ENCODE results near the gene DHX58.
"Not testable (repeated sequence)": the region's sequence is repeated elsewhere in the genome, so short reads cannot be mapped to it uniquely, and the experiment has no call there.

Gene DHX58

DNA sequence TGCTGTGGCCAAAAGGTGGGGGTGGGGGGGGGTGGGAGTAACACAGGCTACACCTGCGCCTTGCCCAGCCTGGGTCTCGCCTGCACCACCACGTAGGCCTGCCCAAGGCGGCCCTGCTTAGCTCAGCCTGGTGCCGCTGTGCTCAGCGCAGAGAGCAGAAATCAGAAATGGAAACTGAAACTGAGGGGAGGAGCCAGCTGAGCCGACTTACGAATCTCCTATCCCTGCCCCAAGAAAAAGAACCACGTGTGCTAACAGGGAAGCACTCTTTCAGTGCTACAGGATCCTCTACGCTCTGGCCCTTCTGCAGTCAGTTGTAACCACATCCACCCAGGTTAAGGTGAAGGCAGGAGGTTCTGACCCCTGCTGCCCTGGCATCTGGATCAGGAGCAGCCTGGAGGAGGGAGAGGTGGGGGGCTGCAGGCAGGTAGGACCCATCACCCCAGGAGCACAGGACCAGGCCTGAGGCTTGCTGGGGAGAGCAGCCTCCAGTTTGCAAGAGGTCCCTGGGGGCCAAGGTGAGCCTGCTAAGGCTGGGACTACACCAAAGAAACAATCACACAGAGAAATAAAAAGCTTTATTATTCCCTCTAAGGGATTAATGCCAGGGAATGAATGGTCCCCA, at the start of gene DHX58:
DHX58 (minus strand) TSS at position 163 of the 625 bp plus-strand sequence. CDS start 822 bp downstream, outside the sequence.
- H3K36me3 ChIP-seq (ENCODE audit: control insufficient read depth in 2 of 2, insufficient read depth in 2 of 2, low read length in 2 of 2): peaks cover 8 to 9% of the 10 kb centered on the region in 2 donors

DNA sequence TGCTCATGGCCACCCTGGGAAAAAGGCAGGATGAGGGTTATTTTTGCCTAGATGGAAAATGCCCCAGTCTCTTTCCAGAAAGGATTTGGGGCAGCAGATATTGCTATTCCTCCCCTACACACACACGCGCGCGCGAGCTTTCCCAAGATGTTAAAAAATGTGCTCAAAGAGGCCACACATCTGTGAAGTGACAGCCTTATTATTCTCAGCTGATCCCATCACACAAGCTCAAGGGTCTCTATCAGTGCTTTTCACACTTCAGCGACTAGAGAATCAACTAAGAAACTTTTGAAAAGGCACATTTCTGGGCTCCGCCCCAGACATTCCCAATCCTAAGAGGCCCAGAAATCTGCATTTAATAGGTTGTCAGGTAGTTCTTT, 48.0 kb upstream of the DHX58 start:
- no peak overlapping the region for H3K27ac ChIP-seq (ENCODE audit: low read depth in 2 of 2, low read length in 2 of 2)
- no peaks in the 10 kb centered on the region for H3K27me3 ChIP-seq (ENCODE audit: control insufficient read depth in 2 of 2, insufficient read depth in 2 of 2, low read length in 2 of 2)
- no peaks in the 10 kb centered on the region for H3K9me3 ChIP-seq (ENCODE audit: control insufficient read depth in 2 of 2, low read length in 2 of 2)
- H3K4me1 ChIP-seq (ENCODE audit: control insufficient read depth in 2 of 2, insufficient read depth in 2 of 2, low read length in 2 of 2): peaks cover 0 to 1% of the 10 kb centered on the region in 2 donors
- H3K4me3 ChIP-seq (ENCODE audit: low read length in 2 of 2): no peak overlapping the region
- no peaks in the 10 kb centered on the region for H3K36me3 ChIP-seq (ENCODE audit: control insufficient read depth in 2 of 2, insufficient read depth in 2 of 2, low read length in 2 of 2)
- H3K9ac ChIP-seq (ENCODE audit: low read depth in 1 of 2, low read length in 2 of 2): no peak overlapping the region

More for the DNA sequence above, at the start of gene DHX58:
- H3K27ac ChIP-seq (ENCODE audit: low read depth in 2 of 2, low read length in 2 of 2): peak within 1 kb of the TSS; percentile 94 to 95
- peaks cover 21% of the 10 kb centered on the region in 2 donors for H3K4me1 ChIP-seq (ENCODE audit: control insufficient read depth in 2 of 2, insufficient read depth in 2 of 2, low read length in 2 of 2)
- H3K4me3 ChIP-seq (ENCODE audit: low read length in 2 of 2): peak within 1 kb of the TSS; percentile 80 to 87
- no peaks in the 10 kb centered on the region for H3K27me3 ChIP-seq (ENCODE audit: control insufficient read depth in 2 of 2, insufficient read depth in 2 of 2, low read length in 2 of 2)
- no peaks in the 10 kb centered on the region for H3K9me3 ChIP-seq (ENCODE audit: control insufficient read depth in 2 of 2, low read length in 2 of 2)
- peak within 1 kb of the TSS; percentile 82 to 85 for H3K9ac ChIP-seq (ENCODE audit: low read depth in 1 of 2, low read length in 2 of 2)

DNA sequence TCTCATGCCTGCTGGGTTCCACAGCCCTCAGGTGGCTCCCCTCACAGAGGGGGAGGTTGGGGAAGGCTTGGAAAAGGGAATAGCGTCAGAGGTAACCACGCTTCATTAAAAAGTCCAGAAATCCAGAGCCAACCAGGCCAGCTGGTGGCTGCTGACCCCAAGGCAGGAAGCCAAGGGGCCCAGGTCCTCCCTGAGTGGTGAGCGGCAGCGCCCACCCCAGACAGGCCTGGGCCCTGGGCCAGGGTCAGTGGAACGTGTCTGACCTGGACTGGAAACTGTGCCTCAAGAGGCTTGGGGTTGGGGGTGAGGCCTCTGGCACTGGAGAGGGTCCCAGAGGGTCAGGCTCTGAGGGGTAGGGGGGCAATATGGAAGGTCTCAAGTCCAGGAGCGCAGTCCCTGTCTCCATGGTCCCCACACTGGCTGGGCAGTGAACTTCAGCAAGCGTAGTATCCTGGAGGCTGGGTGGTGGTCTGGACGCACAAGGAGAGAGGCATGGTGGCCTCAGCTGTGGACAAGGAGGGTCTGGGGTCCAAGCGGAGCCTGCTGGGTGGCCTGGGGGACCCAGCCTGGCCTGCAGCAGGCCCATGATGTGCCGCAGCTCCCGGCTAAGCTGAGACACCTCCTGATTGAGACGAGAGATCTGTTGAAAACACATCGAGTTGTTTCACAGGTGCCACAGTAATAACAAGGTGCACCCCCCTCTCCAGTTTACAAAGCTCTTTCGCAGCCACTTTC, 47.4 kb upstream of the DHX58 start:
- Histone ChIP-seq H3K9ac (ENCODE audit: low read depth in 1 of 2, low read length in 2 of 2) (no peak overlapping the region), H3K9me3 (ENCODE audit: control insufficient read depth in 2 of 2, low read length in 2 of 2) (no peaks in the 10 kb centered on the region), H3K27ac (ENCODE audit: low read depth in 2 of 2, low read length in 2 of 2) (no peak overlapping the region), H3K36me3 (ENCODE audit: control insufficient read depth in 2 of 2, insufficient read depth in 2 of 2, low read length in 2 of 2) (no peaks in the 10 kb centered on the region), H3K4me3 (ENCODE audit: low read length in 2 of 2) (no peak overlapping the region), H3K27me3 (ENCODE audit: control insufficient read depth in 2 of 2, insufficient read depth in 2 of 2, low read length in 2 of 2) (no peaks in the 10 kb centered on the region), H3K4me1 (ENCODE audit: control insufficient read depth in 2 of 2, insufficient read depth in 2 of 2, low read length in 2 of 2) (peaks cover 0 to 4% of the 10 kb centered on the region in 2 donors)

DNA sequence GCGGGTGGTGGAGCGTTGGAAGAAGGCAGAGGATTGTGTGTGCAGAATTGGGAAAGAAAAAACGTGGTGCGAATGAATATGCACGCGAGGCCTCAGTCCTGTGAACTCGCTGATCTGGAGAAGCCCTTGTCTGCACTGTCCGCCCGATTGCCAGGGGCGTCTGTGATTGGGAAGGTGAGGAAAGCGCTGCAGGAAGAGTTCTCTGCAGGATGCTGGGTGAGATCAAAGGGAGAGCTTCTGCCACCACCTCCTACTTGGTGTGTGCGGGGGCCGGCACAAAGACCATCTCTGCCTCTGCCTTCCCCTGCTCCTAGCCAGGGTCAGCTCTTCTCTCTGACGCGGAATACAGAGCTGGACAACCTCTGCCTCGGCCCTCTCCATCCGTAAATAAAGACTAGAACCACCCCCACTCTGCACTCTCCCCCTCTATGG, 43.1 kb upstream of the DHX58 start:
- Histone ChIP-seq H3K36me3 (ENCODE audit: control insufficient read depth in 2 of 2, insufficient read depth in 2 of 2, low read length in 2 of 2) (peaks cover 2 to 8% of the 10 kb centered on the region in 2 donors), H3K27me3 (ENCODE audit: control insufficient read depth in 2 of 2, insufficient read depth in 2 of 2, low read length in 2 of 2) (no peaks in the 10 kb centered on the region), H3K9me3 (ENCODE audit: control insufficient read depth in 2 of 2, low read length in 2 of 2) (no peaks in the 10 kb centered on the region), H3K9ac (ENCODE audit: low read depth in 1 of 2, low read length in 2 of 2) (peak overlapping the region in 1 of 2 donors; percentile 38), H3K4me1 (ENCODE audit: control insufficient read depth in 2 of 2, insufficient read depth in 2 of 2, low read length in 2 of 2) (peaks cover 16% of the 10 kb centered on the region in 2 donors), H3K27ac (ENCODE audit: low read depth in 2 of 2, low read length in 2 of 2) (no peak overlapping the region), H3K4me3 (ENCODE audit: low read length in 2 of 2) (peak overlapping the region; percentile 43 to 62)

DNA sequence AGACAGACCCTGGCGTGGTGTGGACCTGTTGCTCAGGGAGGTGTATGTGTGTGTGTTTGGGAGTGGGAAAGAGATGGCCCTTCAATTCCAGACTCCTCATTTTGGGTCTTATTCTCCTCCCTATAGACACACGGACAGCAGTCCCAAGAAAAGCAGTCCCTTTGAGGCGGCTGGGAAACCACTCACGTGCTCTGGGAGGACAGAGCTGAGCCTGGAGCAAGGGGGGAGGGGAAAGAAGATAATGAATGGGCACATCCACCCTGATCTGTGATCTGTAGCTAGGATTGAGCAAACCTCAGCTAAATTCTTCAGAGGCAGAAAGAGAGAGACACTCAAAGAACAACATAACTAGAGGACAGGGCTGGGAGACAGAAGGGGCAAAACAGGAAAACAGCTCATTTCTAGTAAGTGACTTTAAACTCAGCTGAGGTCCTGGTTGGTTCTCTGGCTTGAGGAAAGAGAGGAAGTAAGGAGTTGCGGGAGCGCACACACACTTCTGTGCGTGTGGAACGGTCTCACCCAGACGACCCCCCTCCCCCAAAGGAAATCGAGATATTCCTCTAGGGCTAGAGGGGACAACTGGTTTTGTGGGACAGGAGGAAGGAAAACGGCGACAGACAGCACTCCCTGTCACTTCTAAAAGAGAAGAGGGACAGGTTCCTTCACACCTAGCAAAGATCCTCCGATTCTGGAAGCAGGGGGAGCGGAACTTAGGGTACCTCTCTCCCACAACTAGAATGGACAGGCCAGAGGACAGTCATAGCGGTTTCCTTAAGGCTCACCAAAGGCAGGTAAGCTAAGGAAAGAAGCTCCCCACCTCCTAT, 41.6 kb upstream of the DHX58 start:
- H3K4me1 ChIP-seq (ENCODE audit: control insufficient read depth in 2 of 2, insufficient read depth in 2 of 2, low read length in 2 of 2): peaks cover 16% of the 10 kb centered on the region in 2 donors

DNA sequence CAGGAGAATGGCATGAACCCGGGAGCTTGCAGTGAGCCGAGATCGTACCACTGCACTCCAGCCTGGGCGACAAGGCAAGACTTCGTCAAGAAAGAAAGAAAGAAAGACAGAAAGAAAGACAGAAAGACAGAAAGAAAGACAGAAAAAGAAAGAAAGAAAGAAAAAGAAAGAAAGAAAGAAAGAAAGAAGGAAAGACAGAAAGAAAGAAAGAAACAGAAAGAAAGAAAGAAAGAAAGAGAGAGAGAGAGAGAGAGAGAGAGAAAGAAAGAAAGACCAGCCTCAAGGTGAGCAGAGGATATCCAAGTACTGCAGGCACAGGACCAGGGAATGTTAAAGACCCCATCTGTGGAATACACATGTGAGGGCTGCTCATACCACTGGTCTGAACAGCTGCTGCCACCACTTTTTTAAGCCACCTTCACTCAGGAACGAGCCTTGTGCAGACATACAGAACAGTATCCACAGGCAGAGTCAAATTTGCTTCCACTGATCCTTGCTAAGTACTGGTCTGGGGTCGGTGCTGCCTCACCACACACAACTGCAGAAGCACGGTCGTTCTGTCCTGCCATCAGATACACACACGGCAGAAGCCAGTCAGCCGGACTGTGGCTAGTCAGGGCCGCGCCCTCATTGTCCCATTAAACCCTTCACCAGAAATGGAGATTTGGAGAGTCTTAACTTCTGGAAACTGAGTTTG, 34.5 kb upstream of the DHX58 start:
- peaks cover 14 to 31% of the 10 kb centered on the region in 2 donors for H3K36me3 ChIP-seq (ENCODE audit: control insufficient read depth in 2 of 2, insufficient read depth in 2 of 2, low read length in 2 of 2)
- H3K9ac ChIP-seq (ENCODE audit: low read depth in 1 of 2, low read length in 2 of 2): no peak overlapping the region
- no peaks in the 10 kb centered on the region for H3K9me3 ChIP-seq (ENCODE audit: control insufficient read depth in 2 of 2, low read length in 2 of 2)
- H3K4me3 ChIP-seq (ENCODE audit: low read length in 2 of 2): no peak overlapping the region
- H3K27me3 ChIP-seq (ENCODE audit: control insufficient read depth in 2 of 2, insufficient read depth in 2 of 2, low read length in 2 of 2): no peaks in the 10 kb centered on the region
- no peak overlapping the region for H3K27ac ChIP-seq (ENCODE audit: low read depth in 2 of 2, low read length in 2 of 2)
- H3K4me1 ChIP-seq (ENCODE audit: control insufficient read depth in 2 of 2, insufficient read depth in 2 of 2, low read length in 2 of 2): no peaks in the 10 kb centered on the region

More for the DNA sequence above, 41.6 kb upstream of the DHX58 start:
- no peaks in the 10 kb centered on the region for H3K27me3 ChIP-seq (ENCODE audit: control insufficient read depth in 2 of 2, insufficient read depth in 2 of 2, low read length in 2 of 2)
- peak overlapping the region; percentile 61 to 78 for H3K27ac ChIP-seq (ENCODE audit: low read depth in 2 of 2, low read length in 2 of 2)
- peak overlapping the region; percentile 93 to 99 for H3K4me3 ChIP-seq (ENCODE audit: low read length in 2 of 2)
- no peaks in the 10 kb centered on the region for H3K9me3 ChIP-seq (ENCODE audit: control insufficient read depth in 2 of 2, low read length in 2 of 2)
- peaks cover 2 to 8% of the 10 kb centered on the region in 2 donors for H3K36me3 ChIP-seq (ENCODE audit: control insufficient read depth in 2 of 2, insufficient read depth in 2 of 2, low read length in 2 of 2)
- H3K9ac ChIP-seq (ENCODE audit: low read depth in 1 of 2, low read length in 2 of 2): peak overlapping the region; percentile 87 to 97

DNA sequence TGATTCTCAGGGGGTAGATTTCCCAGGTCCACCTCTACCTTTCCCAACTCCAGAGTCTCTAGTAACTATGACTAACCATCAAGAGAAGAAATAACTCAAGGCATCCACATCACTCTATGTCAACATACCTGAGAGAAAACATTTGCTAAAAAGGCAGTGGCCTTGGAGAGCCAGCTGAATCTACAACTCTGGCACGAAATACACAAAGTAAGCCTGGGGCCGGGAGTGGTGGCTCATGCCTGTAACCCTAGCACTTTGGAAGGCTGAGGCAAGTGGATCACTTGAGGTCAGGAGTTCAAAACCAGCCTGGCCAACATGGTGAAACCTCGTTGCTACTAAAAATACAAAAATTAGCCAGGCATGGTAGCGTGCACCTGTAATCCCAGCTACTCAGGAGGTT, 30.6 kb upstream of the DHX58 start:
- not testable (repeated sequence) for H3K9me3 ChIP-seq (ENCODE audit: control insufficient read depth in 2 of 2, low read length in 2 of 2); H3K4me3 ChIP-seq (ENCODE audit: low read length in 2 of 2); H3K4me1 ChIP-seq (ENCODE audit: control insufficient read depth in 2 of 2, insufficient read depth in 2 of 2, low read length in 2 of 2); H3K27ac ChIP-seq (ENCODE audit: low read depth in 2 of 2, low read length in 2 of 2); H3K27me3 ChIP-seq (ENCODE audit: control insufficient read depth in 2 of 2, insufficient read depth in 2 of 2, low read length in 2 of 2); H3K9ac ChIP-seq (ENCODE audit: low read depth in 1 of 2, low read length in 2 of 2)
- H3K36me3 ChIP-seq (ENCODE audit: control insufficient read depth in 2 of 2, insufficient read depth in 2 of 2, low read length in 2 of 2): peaks cover 21 to 35% of the 10 kb centered on the region in 2 donors

DNA sequence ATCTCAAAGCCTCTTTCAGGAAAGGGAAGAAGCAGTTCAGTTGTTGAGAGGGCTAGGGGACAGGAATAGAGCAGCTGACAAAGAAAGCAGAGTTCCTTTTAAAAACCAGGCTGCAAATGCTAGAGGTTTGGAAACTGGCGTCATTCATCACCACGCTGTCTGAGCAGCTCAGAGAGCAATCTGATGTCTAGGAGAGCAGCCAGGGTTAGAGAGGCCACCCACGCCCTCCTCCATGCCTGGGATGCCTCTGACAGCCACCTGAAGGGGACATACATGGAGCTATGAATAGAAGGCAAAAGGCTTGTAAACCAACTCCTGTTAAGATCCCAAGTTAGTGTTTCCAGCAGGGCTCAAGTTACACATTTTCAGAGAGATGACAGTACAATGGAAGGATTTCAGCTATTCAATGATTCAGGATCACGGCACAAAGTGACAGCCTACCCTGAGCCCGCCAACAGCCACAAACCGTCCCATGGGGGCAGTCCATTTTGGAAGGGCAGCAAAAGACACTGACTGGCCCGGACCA, 29.9 kb upstream of the DHX58 start:
- Histone ChIP-seq H3K4me3 (ENCODE audit: low read length in 2 of 2) (no peak overlapping the region), H3K4me1 (ENCODE audit: control insufficient read depth in 2 of 2, insufficient read depth in 2 of 2, low read length in 2 of 2) (peaks cover 0 to 5% of the 10 kb centered on the region in 2 donors), H3K9ac (ENCODE audit: low read depth in 1 of 2, low read length in 2 of 2) (no peak overlapping the region), H3K27ac (ENCODE audit: low read depth in 2 of 2, low read length in 2 of 2) (no peak overlapping the region), H3K27me3 (ENCODE audit: control insufficient read depth in 2 of 2, insufficient read depth in 2 of 2, low read length in 2 of 2) (no peaks in the 10 kb centered on the region), H3K36me3 (ENCODE audit: control insufficient read depth in 2 of 2, insufficient read depth in 2 of 2, low read length in 2 of 2) (peaks cover 18 to 33% of the 10 kb centered on the region in 2 donors), H3K9me3 (ENCODE audit: control insufficient read depth in 2 of 2, low read length in 2 of 2) (no peaks in the 10 kb centered on the region)

DNA sequence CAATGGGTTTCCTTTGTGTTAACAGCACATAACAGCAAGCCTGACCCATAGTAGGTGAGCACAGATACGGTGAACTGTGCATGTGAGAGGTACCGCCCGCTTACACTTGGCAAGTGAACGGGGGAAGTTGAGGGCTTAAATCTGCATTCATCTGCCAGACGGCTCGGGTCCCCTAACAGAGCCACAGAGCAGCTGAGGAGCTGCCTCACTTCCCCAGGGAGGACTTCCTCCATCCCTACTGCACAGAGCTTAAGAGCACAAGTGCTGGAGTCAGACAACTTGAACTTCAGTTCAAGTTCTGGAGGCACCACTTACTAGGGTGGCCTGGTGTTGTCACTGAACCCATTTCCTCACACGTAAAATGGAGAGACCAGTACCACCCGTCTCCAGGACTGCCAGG, 28.9 kb upstream of the DHX58 start:
- Histone ChIP-seq H3K36me3 (ENCODE audit: control insufficient read depth in 2 of 2, insufficient read depth in 2 of 2, low read length in 2 of 2) (peaks cover 13 to 28% of the 10 kb centered on the region in 2 donors), H3K9me3 (ENCODE audit: control insufficient read depth in 2 of 2, low read length in 2 of 2) (no peaks in the 10 kb centered on the region), H3K4me1 (ENCODE audit: control insufficient read depth in 2 of 2, insufficient read depth in 2 of 2, low read length in 2 of 2) (peaks cover 6 to 8% of the 10 kb centered on the region in 2 donors), H3K4me3 (ENCODE audit: low read length in 2 of 2) (no peak overlapping the region), H3K27ac (ENCODE audit: low read depth in 2 of 2, low read length in 2 of 2) (no peak overlapping the region), H3K27me3 (ENCODE audit: control insufficient read depth in 2 of 2, insufficient read depth in 2 of 2, low read length in 2 of 2) (no peaks in the 10 kb centered on the region), H3K9ac (ENCODE audit: low read depth in 1 of 2, low read length in 2 of 2) (no peak overlapping the region)
